Astrocyte of the spinal cord (primary cell): ENCODE data around the gene GRAMD2B.
"Not testable (repeated sequence)": the region's sequence is repeated elsewhere in the genome, so short reads cannot be mapped to it uniquely, and the experiment has no call there.

Source experiments
- DNase-seq: peaks from one replicate; pipeline ENCODE4 v3.0.0; 2011; ENCODE audit warnings: low read depth, low spot score
- H3K4me3 ChIP-seq: 2 replicates; pipeline ENCODE4 v1.5.1; 2011; ENCODE audit warnings: low read depth, mild to moderate bottlenecking, low read length, moderate library complexity
- in situ Hi-C: cut with HindIII; loops from 2 replicates; pipeline ENCODE4 v1.10.0; 2017; ENCODE audit warnings: low sequenced_read_pairs
- TF ChIP-seq, protein P1 (sequence below): IDR thresholded peaks from 2 replicates; pipeline ENCODE4 v1.5.1; 2012; ENCODE audit warnings: low read depth, mild to moderate bottlenecking, low read length, inconsistent platforms

The GRAMD2B gene

DNA sequence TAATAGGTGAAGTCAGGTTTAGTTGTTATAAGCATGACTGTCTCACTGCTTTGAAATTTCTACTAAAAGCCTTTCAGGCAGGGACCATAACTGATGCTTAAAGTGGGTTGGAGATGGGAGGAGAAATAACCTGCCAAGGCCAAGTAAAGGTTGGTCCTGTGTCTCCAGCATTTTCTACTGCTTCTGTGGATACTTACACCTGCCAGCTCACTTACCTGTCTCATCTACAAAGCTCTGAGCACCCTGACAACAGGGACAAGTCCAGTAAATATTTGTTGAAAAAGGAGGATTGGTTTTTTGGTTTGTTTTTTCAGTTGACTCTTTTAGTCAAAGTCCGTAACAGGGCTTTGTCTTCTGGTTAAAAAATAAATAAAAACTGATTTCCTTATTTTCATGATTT, 38.6 kb downstream of the GRAMD2B start:
- in situ Hi-C loops, result no loop called here
- H3K4me3 ChIP-seq, result no peak overlapping the region
- DNase-seq, result no peak
- TF ChIP-seq, protein P1, sequence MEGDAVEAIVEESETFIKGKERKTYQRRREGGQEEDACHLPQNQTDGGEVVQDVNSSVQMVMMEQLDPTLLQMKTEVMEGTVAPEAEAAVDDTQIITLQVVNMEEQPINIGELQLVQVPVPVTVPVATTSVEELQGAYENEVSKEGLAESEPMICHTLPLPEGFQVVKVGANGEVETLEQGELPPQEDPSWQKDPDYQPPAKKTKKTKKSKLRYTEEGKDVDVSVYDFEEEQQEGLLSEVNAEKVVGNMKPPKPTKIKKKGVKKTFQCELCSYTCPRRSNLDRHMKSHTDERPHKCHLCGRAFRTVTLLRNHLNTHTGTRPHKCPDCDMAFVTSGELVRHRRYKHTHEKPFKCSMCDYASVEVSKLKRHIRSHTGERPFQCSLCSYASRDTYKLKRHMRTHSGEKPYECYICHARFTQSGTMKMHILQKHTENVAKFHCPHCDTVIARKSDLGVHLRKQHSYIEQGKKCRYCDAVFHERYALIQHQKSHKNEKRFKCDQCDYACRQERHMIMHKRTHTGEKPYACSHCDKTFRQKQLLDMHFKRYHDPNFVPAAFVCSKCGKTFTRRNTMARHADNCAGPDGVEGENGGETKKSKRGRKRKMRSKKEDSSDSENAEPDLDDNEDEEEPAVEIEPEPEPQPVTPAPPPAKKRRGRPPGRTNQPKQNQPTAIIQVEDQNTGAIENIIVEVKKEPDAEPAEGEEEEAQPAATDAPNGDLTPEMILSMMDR, result no peak

DNA sequence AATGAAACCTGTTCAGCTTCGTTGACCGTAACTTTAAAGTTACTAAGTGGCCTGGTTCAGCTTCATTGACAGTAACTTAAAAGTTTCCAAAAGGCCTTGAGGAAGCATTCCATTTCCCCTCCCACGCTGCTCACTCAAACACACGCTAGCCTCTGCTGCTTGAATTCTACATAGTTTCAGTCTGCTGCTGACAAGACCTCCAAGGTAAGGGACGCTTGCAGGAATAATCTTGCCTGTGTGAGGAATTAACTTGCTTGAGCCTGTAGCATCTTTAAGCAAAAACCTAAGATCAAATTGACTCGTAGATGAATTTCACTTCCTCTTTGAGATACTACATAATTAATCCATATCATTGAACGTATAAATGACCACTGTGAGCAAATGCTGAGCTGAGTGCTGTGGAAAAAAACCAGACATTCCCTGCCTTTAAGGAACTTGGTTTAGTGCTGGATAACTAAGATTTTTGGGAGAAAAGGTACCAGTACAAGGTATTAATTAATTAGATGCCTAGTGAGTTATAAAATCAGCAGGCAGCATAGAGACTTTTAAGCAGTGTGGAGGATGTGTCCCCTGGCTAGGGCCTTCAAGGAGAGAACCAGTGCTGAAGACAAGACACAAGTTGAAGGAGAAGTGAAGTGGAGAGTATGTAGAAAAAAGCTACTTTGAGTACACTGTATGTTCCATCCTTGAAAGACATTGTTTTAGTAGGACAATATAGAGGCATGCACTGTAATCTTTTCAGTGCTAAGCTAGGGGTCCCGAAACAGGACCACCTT, 39.2 kb downstream of the GRAMD2B start:
- DNase-seq, result no peak
- TF ChIP-seq, protein P1, result no peak

DNA sequence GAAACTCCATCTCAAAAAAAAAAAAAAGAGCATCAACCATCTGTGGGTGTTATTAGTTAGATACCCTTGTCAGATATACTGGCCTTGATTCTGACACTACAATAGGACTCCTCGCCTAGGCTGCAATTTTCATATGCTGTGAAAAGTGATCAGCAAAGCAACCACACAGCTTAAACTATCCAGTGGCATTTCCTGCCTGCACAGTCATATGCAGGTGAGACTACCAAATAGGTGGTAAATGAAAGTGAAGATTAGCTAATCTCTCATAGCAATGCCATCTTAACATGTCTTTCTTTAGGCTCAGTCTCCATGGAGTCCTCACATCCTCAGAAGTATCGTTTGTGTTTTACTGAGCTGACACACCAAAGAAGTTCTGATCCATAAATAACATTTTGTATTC, 40.8 kb downstream of the GRAMD2B start:
- DNase-seq, result no peak
- H3K4me3 ChIP-seq, result no peak overlapping the region
- in situ Hi-C loops, result no loop called here

More for the DNA sequence above, 39.2 kb downstream of the GRAMD2B start:
- in situ Hi-C loops, result no loop called here
- no peak overlapping the region for H3K4me3 ChIP-seq

DNA sequence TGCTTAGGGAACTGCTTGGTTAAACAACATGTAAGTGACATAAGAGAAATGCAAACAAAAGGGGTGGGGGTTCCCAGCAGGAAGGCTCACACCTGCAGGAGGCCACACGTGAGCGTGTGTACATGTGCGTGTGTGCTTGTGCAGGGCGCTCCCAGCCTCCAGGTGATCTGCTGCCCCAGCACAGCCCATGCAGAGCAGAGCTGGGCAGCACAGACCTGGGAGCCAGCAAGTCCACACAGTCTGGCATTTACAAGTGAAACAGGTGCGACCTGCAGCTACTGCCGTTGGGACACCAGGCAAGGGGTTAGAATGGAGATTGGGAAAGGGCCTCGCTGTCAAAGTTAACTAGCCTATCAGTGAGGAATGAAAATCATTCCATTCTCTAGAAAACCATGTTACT, 41.8 kb downstream of the GRAMD2B start:
- TF ChIP-seq, protein P1, result no peak
- H3K4me3 ChIP-seq, result no peak overlapping the region
- in situ Hi-C loops, result no loop called here
- DNase-seq, result no peak

More for the DNA sequence above, 40.8 kb downstream of the GRAMD2B start:
- TF ChIP-seq, protein P1, result no peak

DNA sequence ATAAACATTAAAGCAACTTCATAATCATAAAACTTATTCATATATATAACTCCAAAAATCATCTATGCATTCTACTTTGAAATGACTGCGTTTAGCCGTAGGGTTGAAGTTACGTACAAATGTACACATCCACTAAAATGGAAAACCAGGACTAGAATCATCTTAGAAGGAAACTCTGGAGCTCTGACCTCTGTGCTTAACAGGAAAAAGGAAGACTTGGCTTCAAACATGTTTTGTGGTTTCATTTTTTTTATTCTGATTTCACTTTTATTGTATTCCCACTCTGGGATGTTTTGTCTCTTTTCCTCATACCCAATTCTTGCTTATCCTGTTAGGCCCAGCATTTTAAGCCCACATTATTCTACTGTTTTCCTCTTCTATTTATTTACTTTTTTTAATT, 44.9 kb downstream of the GRAMD2B start:
- TF ChIP-seq, protein P1, result no peak
- in situ Hi-C loops, result no loop called here
- no peak overlapping the region for H3K4me3 ChIP-seq
- DNase-seq, result no peak

DNA sequence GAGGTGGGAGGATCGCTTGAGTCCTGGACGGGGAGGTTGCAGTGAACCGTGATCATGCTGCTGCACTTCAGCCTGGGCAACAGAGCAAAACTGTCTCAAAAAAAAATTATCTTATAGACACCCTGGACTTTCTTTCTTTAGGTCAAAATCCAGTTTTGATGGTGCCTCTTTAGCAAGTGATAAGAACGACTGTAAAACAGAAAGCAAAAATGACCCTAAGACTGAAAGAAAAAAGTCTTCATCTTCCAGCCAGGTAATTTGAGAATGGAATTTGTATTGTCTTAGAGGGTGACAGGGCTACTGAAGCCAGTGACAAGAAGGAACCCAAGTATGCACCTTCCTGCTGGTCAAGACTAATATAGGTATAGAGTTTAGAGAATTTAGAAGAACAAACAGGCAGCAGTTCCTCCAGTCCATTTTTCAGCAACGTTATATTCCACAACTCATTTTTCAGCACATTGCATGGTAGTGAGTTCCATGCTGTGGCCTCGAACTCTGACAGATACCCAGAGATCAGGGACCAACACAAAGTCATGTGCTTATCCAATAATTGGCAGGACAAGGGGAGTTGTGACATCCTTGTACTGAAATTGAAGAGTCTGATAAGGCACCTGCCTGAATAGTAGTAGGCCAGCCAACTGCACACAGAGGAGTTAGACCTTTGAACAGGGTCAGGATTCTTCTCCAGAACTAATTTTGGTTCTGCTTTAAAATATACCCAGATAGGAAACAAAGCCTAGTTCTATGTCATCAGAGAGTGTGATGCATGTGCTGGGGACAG, 46.5 kb downstream of the GRAMD2B start:
- H3K4me3 ChIP-seq, result no peak overlapping the region
- no peak for DNase-seq
- in situ Hi-C loops, result no loop called here

DNA sequence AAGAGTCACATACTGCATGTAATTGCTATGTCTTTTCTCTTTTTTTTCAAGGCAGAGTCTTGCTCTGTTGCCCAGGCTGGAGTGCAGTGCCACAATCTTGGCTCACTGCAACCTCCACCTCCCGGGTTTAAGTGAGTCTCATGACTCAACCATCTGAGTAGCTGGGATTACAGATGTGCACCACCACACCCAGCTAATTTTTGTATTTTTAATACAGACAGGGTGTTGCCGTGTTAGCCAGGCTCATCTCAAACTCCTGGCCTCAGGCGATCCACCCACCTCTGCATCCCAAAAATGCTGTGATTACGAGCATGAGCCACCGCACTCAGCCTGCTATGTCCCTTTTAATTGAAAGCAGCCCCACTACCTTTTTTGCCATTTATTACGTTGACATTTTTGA, 47.3 kb downstream of the GRAMD2B start:
- in situ Hi-C loops, DNase-seq, H3K4me3 ChIP-seq: not testable (repeated sequence)

More for the DNA sequence above, 46.5 kb downstream of the GRAMD2B start:
- TF ChIP-seq, protein P1, result no peak
